Muscle layer of colon (tissue), 2 donors: ENCODE results near the gene FRMD3.
"Not testable (repeated sequence)": the region's sequence is repeated elsewhere in the genome, so short reads cannot be mapped to it uniquely, and the experiment has no call there.

Source experiments
- H3K27ac ChIP-seq: one replicate; pipeline ENCODE4 v1.7.0; 2013; ENCODE audit warnings: low read depth, mild to moderate bottlenecking, low read length, moderate library complexity
- H3K27me3 ChIP-seq, 2 donors: one replicate each; pipeline ENCODE4 v1.7.0; 2013; ENCODE audit warnings: low read length in 2 of 2, mild to moderate bottlenecking in 2 of 2; ENCODE audit not compliant: insufficient read depth in 2 of 2, control insufficient read depth in 1 of 2
- H3K36me3 ChIP-seq: one replicate; pipeline ENCODE4 v1.7.0; 2013; ENCODE audit warnings: mild to moderate bottlenecking, low read length; ENCODE audit not compliant: insufficient read depth
- H3K4me1 ChIP-seq: one replicate; pipeline ENCODE4 v1.7.0; 2013; ENCODE audit warnings: mild to moderate bottlenecking, low read length; ENCODE audit not compliant: insufficient read depth
- H3K4me3 ChIP-seq, 2 donors: one replicate each; pipeline ENCODE4 v1.7.0; 2013; ENCODE audit warnings: low read length in 2 of 2, low read depth in 1 of 2, mild to moderate bottlenecking in 1 of 2, moderate library complexity in 1 of 2
- H3K9ac ChIP-seq: one replicate; pipeline ENCODE4 v1.7.0; 2013; ENCODE audit warnings: low read length
- H3K9me3 ChIP-seq: one replicate; pipeline ENCODE4 v1.7.0; 2013; ENCODE audit warnings: mild to moderate bottlenecking, low read length
- donor health status: abdominal sarcoma.
- donor health status: Adenocarcinoma of cecum.

Gene FRMD3

GRCh38 chr9:83521011-83521410 is 17.2 kb downstream of the FRMD3 start:
- H3K9me3 ChIP-seq = no peaks in the 10 kb centered on the region

GRCh38 chr9:83520292-83520691 is 17.9 kb downstream of the FRMD3 start:
- Histone ChIP-seq H3K27me3 (no peaks in the 10 kb centered on the region), H3K4me3 (no peak overlapping the region), H3K27ac (no peak overlapping the region), H3K9ac (no peak overlapping the region), H3K4me1 (no peaks in the 10 kb centered on the region), H3K36me3 (no peaks in the 10 kb centered on the region), H3K9me3 (no peaks in the 10 kb centered on the region)

More at GRCh38 chr9:83521011-83521410, 17.2 kb downstream of the FRMD3 start:
- Histone ChIP-seq H3K27ac (no peak overlapping the region), H3K4me3 (no peak overlapping the region), H3K9ac (no peak overlapping the region), H3K36me3 (no peaks in the 10 kb centered on the region), H3K4me1 (no peaks in the 10 kb centered on the region), H3K27me3 (no peaks in the 10 kb centered on the region)

- not testable (repeated sequence) for H3K4me1 ChIP-seq, H3K4me3 ChIP-seq, H3K36me3 ChIP-seq, H3K9ac ChIP-seq, H3K27ac ChIP-seq, H3K9me3 ChIP-seq, H3K27me3 ChIP-seq
Measured at GRCh38 chr9:83517980-83518379, 20.2 kb downstream of the FRMD3 start.

- H3K36me3 ChIP-seq = no peaks in the 10 kb centered on the region
- no peak overlapping the region for H3K27ac ChIP-seq
- no peaks in the 10 kb centered on the region for H3K27me3 ChIP-seq
- H3K9me3 ChIP-seq = no peaks in the 10 kb centered on the region
- no peak overlapping the region for H3K9ac ChIP-seq
- H3K4me3 ChIP-seq = no peak overlapping the region
- H3K4me1 ChIP-seq = no peaks in the 10 kb centered on the region
Measured at GRCh38 chr9:83514767-83515166, 23.4 kb downstream of the FRMD3 start.

GRCh38 chr9:83512621-83513020 is 25.6 kb downstream of the FRMD3 start:
- H3K27ac ChIP-seq = no peak overlapping the region
- H3K9me3 ChIP-seq = no peaks in the 10 kb centered on the region
- no peak overlapping the region for H3K9ac ChIP-seq
- no peaks in the 10 kb centered on the region for H3K27me3 ChIP-seq
- H3K36me3 ChIP-seq = no peaks in the 10 kb centered on the region
- H3K4me3 ChIP-seq = no peak overlapping the region
- H3K4me1 ChIP-seq = no peaks in the 10 kb centered on the region

GRCh38 chr9:83511051-83511450 is 27.1 kb downstream of the FRMD3 start:
- Histone ChIP-seq H3K27me3 (no peaks in the 10 kb centered on the region), H3K4me1 (no peaks in the 10 kb centered on the region), H3K9me3 (no peaks in the 10 kb centered on the region), H3K27ac (no peak overlapping the region), H3K4me3 (no peak overlapping the region), H3K9ac (no peak overlapping the region), H3K36me3 (no peaks in the 10 kb centered on the region)

GRCh38 chr9:83509402-83509801 is 28.8 kb downstream of the FRMD3 start:
- H3K4me1 ChIP-seq = no peaks in the 10 kb centered on the region
- no peak overlapping the region for H3K27ac ChIP-seq

GRCh38 chr9:83508067-83508466 is 30.1 kb downstream of the FRMD3 start:
- H3K27ac ChIP-seq = no peak overlapping the region
- H3K4me3 ChIP-seq = no peak overlapping the region
- H3K4me1 ChIP-seq = no peaks in the 10 kb centered on the region
- no peaks in the 10 kb centered on the region for H3K36me3 ChIP-seq
- H3K9ac ChIP-seq = no peak overlapping the region
- H3K27me3 ChIP-seq = no peaks in the 10 kb centered on the region
- H3K9me3 ChIP-seq = no peaks in the 10 kb centered on the region

More at GRCh38 chr9:83509402-83509801, 28.8 kb downstream of the FRMD3 start:
- H3K9me3 ChIP-seq = no peaks in the 10 kb centered on the region
- H3K9ac ChIP-seq = no peak overlapping the region
- no peaks in the 10 kb centered on the region for H3K36me3 ChIP-seq
- H3K27me3 ChIP-seq = no peaks in the 10 kb centered on the region
- H3K4me3 ChIP-seq = no peak overlapping the region

- no peaks in the 10 kb centered on the region for H3K27me3 ChIP-seq
- no peaks in the 10 kb centered on the region for H3K4me1 ChIP-seq
- H3K27ac ChIP-seq = no peak overlapping the region
- no peaks in the 10 kb centered on the region for H3K9me3 ChIP-seq
- H3K36me3 ChIP-seq = no peaks in the 10 kb centered on the region
- H3K9ac ChIP-seq = no peak overlapping the region
- H3K4me3 ChIP-seq = no peak overlapping the region
Measured at GRCh38 chr9:83505282-83505681, 32.9 kb downstream of the FRMD3 start.

- H3K27me3 ChIP-seq = no peaks in the 10 kb centered on the region
- H3K27ac ChIP-seq = no peak overlapping the region
- H3K36me3 ChIP-seq = no peaks in the 10 kb centered on the region
- H3K4me3 ChIP-seq = no peak overlapping the region
- no peaks in the 10 kb centered on the region for H3K9me3 ChIP-seq
- H3K4me1 ChIP-seq = no peaks in the 10 kb centered on the region
- no peak overlapping the region for H3K9ac ChIP-seq
Measured at GRCh38 chr9:83503866-83504265, 34.3 kb downstream of the FRMD3 start.

GRCh38 chr9:83501565-83501964 is 36.6 kb downstream of the FRMD3 start:
- Histone ChIP-seq H3K9me3 (no peaks in the 10 kb centered on the region), H3K4me3 (no peak overlapping the region), H3K4me1 (no peaks in the 10 kb centered on the region), H3K36me3 (no peaks in the 10 kb centered on the region), H3K27me3 (no peaks in the 10 kb centered on the region), H3K27ac (no peak overlapping the region), H3K9ac (no peak overlapping the region)

- Histone ChIP-seq H3K9me3 (no peaks in the 10 kb centered on the region), H3K36me3 (no peaks in the 10 kb centered on the region), H3K9ac (no peak overlapping the region), H3K27me3 (no peaks in the 10 kb centered on the region), H3K4me3 (no peak overlapping the region), H3K27ac (no peak overlapping the region), H3K4me1 (no peaks in the 10 kb centered on the region)
Measured at GRCh38 chr9:83497441-83497840, 40.8 kb downstream of the FRMD3 start.
